Right lobe of liver (tissue), 4 donors: Measurements from ENCODE around the gene STING1.

Experiments
- CTCF ChIP-seq, 4 donors: fragments of 200-600 bp in 3 of 4; fragments of 450-650 bp in 1 of 4; IDR thresholded peaks; one replicate each; pipeline versions ENCODE4 v1.5.1 to v1.8.0; 2016 to 2022; ENCODE audit warnings: antibody characterized with exemption in 4 of 4, mild to moderate bottlenecking in 2 of 4
- POLR2A ChIP-seq: fragments of 450-650 bp; IDR thresholded peaks from one replicate; pipeline ENCODE4 v1.6.1; 2017; ENCODE audit warnings: antibody characterized with exemption, mild to moderate bottlenecking
- donor health status: DM: no; HTN: no; CAD: no.
- donor health status: DM: no; HTN: no; CAD: no.
- donor health status: DM: no; HTN: yes; CAD: no.

GRCh38 chr5:139475865-139476617 is 6.5 kb downstream of the STING1 start:
- TF ChIP-seq CTCF (IDR thresholded peaks at IDR 0.05) (no peak), POLR2A (no peak)
